Measurements from ENCODE around the gene CENPA. TPM values are rescaled to one million over a fixed set of nuclear protein-coding genes. Genes with fewer than 3 reads are reported as not detected.

CENPA gene
- total RNA-seq, 4 donors from 2014 or later, result 3.3 to 3.5 TPM; not detected in 2

GRCh38 chr2:26780203-26780760 lies 5.6 kb upstream of the CENPA start:
- Histone ChIP-seq H3K9me3 (no peaks in the 10 kb centered on the region), H3K36me3 (peaks cover 3 to 67% (median 26%) of the 10 kb centered on the region in 3 donors), H3K4me1 (peaks cover 0 to 11% (median 0%) of the 10 kb centered on the region in 4 donors), H3K27ac (no peak overlapping the region), H3K27me3 (no peaks in the 10 kb centered on the region), H3K4me3 (no peak overlapping the region)
- no peak for DNase-seq (ENCODE audit: low spot score in 2 of 2)
- 82 to 83% methylated on average over 4 of the region's 4 CpGs for WGBS, 2 donors
- TF ChIP-seq POLR2A (IDR thresholded peaks at IDR 0.05), result no peak
- TF ChIP-seq CTCF (IDR thresholded peaks at IDR 0.05), result no peak
- TF ChIP-seq EP300 (IDR thresholded peaks at IDR 0.05), result no peak

- peaks cover 0 to 4% of the 10 kb centered on the region in 2 donors for H3K27me3 ChIP-seq
- H3K36me3 ChIP-seq, result peaks cover 0 to 39% (median 13%) of the 10 kb centered on the region in 3 donors
- TF ChIP-seq POLR2A (IDR thresholded peaks at IDR 0.05) (no peak), CTCF (IDR thresholded peaks at IDR 0.05) (no peak), EP300 (IDR thresholded peaks at IDR 0.05) (no peak)
- H3K27ac ChIP-seq, result no peak overlapping the region
- H3K4me3 ChIP-seq, result no peak overlapping the region
- no peak for DNase-seq (ENCODE audit: low spot score in 2 of 2)
- H3K4me1 ChIP-seq, result peaks cover 0 to 23% (median 7%) of the 10 kb centered on the region in 4 donors
- WGBS, 2 donors, result 87 to 92% methylated on average over 12 of the region's 12 CpGs
- H3K9me3 ChIP-seq, result no peaks in the 10 kb centered on the region
These were observed 2.8 kb upstream of the CENPA start for GRCh38 chr2:26782876-26783704.

- Histone ChIP-seq H3K27me3 (peaks cover 0 to 4% of the 10 kb centered on the region in 2 donors), H3K36me3 (peaks cover 0 to 22% (median 0%) of the 10 kb centered on the region in 3 donors), H3K9me3 (no peaks in the 10 kb centered on the region), H3K27ac (no peak overlapping the region), H3K4me1 (peaks cover 0 to 23% (median 7%) of the 10 kb centered on the region in 4 donors), H3K4me3 (peak overlapping the region in 3 of 4 donors; percentile 43 to 66 (median 57))
- no peak for DNase-seq (ENCODE audit: low spot score in 2 of 2)
- no peak for TF ChIP-seq POLR2A (IDR thresholded peaks at IDR 0.05)
- TF ChIP-seq CTCF (IDR thresholded peaks at IDR 0.05), result no peak
- no peak for TF ChIP-seq EP300 (IDR thresholded peaks at IDR 0.05)
- WGBS, 2 donors, result 93 to 94% methylated on average over 19 of the region's 19 CpGs
These were observed 1.2 kb upstream of the CENPA start for GRCh38 chr2:26784570-26785234.

GRCh38 chr2:26786207-26787028 lies 562 bp downstream of the CENPA start:
- Histone ChIP-seq H3K4me3 (peak overlapping the region; percentile 48 to 81 (median 62)), H3K4me1 (peaks cover 0 to 18% (median 7%) of the 10 kb centered on the region in 4 donors), H3K9me3 (peaks cover 0 to 4% (median 0%) of the 10 kb centered on the region in 4 donors), H3K27me3 (peaks cover 0 to 4% of the 10 kb centered on the region in 2 donors), H3K36me3 (peaks cover 0 to 5% (median 0%) of the 10 kb centered on the region in 3 donors), H3K27ac (peak overlapping the region in 2 of 4 donors; percentile 14 to 25)
- no peak for DNase-seq (ENCODE audit: low spot score in 2 of 2)
- WGBS, 2 donors, result 4 to 10% methylated on average over 18 to 51 of the region's 55 CpGs
- no peak for TF ChIP-seq CTCF (IDR thresholded peaks at IDR 0.05)
- no peak for TF ChIP-seq POLR2A (IDR thresholded peaks at IDR 0.05)
- TF ChIP-seq EP300 (IDR thresholded peaks at IDR 0.05), result no peak

Data from tibial nerve (tissue), 4 donors.